BE2C (cell line): ENCODE data around the gene DYSF. TPM values are rescaled to one million over a fixed set of nuclear protein-coding genes. Genes with fewer than 3 reads are reported as not detected.
"Not testable (repeated sequence)": the region's sequence is repeated elsewhere in the genome, so short reads cannot be mapped to it uniquely, and the experiment has no call there.

ENCODE experiments used
- DNase-seq: peaks from one replicate; pipeline ENCODE4 v3.0.0-alpha.2; 2020
- H3K27me3 ChIP-seq: fragments of 250-450 bp; sonication (Bioruptor Pico); 2 replicates; pipeline ENCODE4 v1.5.1; 2020; ENCODE audit warnings: mild to moderate bottlenecking
- H3K36me3 ChIP-seq: fragments of 250-450 bp; sonication (Bioruptor Pico); 2 replicates; pipeline ENCODE4 v1.5.1; 2020; ENCODE audit warnings: mild to moderate bottlenecking
- H3K4me1 ChIP-seq: fragments of 250-450 bp; sonication (Bioruptor Pico); 2 replicates; pipeline ENCODE4 v1.5.1; 2020
- H3K4me3 ChIP-seq: 2 replicates; pipeline ENCODE4 v1.5.1; 2011; ENCODE audit warnings: low read depth, low read length
- H3K9me3 ChIP-seq: fragments of 250-450 bp; sonication (Bioruptor Pico); 2 replicates; pipeline ENCODE4 v1.5.1; 2020
- polyA plus RNA-seq: library from polyadenylated mRNA; unstranded; fragments of >200 nt; gene quantifications from one replicate; pipeline ENCODE4 v1.2.1, GENCODE V29; 2012; ENCODE audit warnings: low read depth, missing spikeins; ENCODE audit not compliant: insufficient read length, insufficient read depth
- TF ChIP-seq, protein P1 (sequence below): IDR thresholded peaks from 2 replicates; pipeline ENCODE4 v1.5.1; 2012; ENCODE audit warnings: mild to moderate bottlenecking, low read depth, low read length

Gene DYSF
- 0.14 TPM for polyA plus RNA-seq

DNA sequence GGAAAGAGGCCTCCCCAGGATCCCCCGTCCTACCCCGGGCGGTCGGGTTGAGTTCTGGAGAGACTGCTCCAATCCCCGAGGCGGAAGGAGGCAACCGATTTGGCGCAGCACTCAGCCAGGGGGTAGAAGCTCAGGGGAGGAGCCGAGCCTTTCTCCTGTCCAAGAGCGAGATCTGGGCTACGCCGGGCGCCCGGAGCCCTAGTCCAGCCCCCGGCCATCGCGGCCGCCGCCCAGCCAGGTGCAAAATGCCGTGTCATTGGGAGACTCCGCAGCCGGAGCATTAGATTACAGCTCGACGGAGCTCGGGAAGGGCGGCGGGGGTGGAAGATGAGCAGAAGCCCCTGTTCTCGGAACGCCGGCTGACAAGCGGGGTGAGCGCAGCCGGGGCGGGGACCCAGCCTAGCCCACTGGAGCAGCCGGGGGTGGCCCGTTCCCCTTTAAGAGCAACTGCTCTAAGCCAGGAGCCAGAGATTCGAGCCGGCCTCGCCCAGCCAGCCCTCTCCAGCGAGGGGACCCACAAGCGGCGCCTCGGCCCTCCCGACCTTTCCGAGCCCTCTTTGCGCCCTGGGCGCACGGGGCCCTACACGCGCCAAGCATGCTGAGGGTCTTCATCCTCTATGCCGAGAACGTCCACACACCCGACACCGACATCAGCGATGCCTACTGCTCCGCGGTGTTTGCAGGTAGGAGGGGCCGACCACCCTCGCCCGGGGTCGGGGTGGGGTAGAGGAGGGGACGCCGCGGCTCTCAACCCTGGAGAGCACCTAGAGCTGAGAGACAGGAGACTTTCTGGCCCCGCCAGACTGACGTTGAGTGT lies at the start of gene DYSF:
TSS of gene DYSF (plus strand) at position 158 of the 817 bp plus-strand sequence.
- H3K4me3 ChIP-seq: peak within 1 kb of the TSS; percentile 45
- no peaks in the 10 kb centered on the region for H3K27me3 ChIP-seq
- no peaks in the 10 kb centered on the region for H3K36me3 ChIP-seq
- no peaks in the 10 kb centered on the region for H3K4me1 ChIP-seq
- H3K9me3 ChIP-seq: no peaks in the 10 kb centered on the region
- TF ChIP-seq, protein P1, sequence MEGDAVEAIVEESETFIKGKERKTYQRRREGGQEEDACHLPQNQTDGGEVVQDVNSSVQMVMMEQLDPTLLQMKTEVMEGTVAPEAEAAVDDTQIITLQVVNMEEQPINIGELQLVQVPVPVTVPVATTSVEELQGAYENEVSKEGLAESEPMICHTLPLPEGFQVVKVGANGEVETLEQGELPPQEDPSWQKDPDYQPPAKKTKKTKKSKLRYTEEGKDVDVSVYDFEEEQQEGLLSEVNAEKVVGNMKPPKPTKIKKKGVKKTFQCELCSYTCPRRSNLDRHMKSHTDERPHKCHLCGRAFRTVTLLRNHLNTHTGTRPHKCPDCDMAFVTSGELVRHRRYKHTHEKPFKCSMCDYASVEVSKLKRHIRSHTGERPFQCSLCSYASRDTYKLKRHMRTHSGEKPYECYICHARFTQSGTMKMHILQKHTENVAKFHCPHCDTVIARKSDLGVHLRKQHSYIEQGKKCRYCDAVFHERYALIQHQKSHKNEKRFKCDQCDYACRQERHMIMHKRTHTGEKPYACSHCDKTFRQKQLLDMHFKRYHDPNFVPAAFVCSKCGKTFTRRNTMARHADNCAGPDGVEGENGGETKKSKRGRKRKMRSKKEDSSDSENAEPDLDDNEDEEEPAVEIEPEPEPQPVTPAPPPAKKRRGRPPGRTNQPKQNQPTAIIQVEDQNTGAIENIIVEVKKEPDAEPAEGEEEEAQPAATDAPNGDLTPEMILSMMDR: no peak
- DNase-seq: peak; percentile 31

DNA sequence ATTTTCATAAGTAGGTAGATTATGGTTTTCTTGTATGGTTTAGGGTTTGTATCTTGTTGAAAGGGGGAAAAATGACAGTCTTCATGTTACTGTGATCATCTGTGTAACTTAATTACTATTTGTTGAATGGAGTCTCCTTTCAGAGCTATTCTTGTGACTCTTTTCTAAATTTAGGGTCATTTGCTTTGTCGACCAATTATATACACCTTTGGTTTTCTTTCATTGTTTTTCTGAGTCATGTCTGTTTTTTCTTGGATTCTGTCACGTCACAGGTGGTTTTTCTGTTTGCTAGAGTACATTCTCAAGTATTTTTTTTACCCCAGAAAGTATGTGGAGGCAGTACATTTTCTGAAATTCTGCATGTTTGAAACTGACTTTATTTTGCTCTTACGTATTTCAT lies 43.8 kb upstream of the DYSF start:
- no peaks in the 10 kb centered on the region for H3K9me3 ChIP-seq
- H3K27me3 ChIP-seq: no peaks in the 10 kb centered on the region
- TF ChIP-seq, protein P1: no peak
- no peaks in the 10 kb centered on the region for H3K4me1 ChIP-seq
- no peak overlapping the region for H3K4me3 ChIP-seq
- H3K36me3 ChIP-seq: no peaks in the 10 kb centered on the region
- DNase-seq: no peak

DNA sequence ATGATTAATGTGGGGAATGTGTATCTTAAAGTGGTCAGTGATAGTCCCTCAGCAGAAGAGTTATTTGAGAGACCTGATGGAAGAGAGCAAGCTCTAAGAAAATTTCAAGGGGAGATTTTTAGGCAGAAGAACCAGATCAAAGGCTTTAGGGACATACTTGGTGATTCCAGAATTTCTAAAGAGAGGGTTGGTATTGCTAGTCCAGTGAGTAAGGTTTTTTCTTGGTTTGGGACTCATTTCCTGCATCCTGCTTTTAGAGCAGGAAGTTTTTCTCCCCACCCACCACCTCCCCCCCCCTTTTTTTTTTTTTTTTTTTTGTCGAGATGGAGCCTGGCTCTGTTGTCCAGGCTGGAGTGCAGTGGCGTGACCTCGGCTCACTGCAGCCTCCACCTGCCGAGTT lies 42.7 kb upstream of the DYSF start:
- Histone ChIP-seq H3K27me3 (no peaks in the 10 kb centered on the region), H3K4me3 (no peak overlapping the region), H3K4me1 (no peaks in the 10 kb centered on the region), H3K9me3 (no peaks in the 10 kb centered on the region), H3K36me3 (no peaks in the 10 kb centered on the region)
- DNase-seq: no peak
- TF ChIP-seq, protein P1: no peak

DNA sequence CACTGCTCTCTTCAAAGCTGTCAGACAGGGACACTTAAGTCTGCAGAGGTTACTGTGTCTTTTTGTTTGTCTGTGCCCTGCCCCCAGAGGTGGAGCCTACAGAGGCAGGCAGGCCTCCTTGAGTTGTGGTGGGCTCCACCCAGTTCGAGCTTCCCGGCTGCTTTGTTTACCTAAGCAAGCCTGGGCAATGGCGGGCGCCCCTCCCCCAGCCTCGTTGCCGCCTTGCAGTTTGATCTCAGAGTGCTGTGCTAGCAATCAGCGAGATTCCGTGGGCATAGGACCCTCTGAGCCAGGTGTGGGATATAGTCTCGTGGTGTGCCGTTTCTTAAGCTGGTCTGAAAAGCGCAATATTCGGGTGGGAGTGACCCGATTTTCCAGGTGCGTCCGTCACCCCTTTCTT lies 36.5 kb upstream of the DYSF start:
- H3K4me3 ChIP-seq, H3K36me3 ChIP-seq, H3K4me1 ChIP-seq, H3K27me3 ChIP-seq, DNase-seq, H3K9me3 ChIP-seq: not testable (repeated sequence)

DNA sequence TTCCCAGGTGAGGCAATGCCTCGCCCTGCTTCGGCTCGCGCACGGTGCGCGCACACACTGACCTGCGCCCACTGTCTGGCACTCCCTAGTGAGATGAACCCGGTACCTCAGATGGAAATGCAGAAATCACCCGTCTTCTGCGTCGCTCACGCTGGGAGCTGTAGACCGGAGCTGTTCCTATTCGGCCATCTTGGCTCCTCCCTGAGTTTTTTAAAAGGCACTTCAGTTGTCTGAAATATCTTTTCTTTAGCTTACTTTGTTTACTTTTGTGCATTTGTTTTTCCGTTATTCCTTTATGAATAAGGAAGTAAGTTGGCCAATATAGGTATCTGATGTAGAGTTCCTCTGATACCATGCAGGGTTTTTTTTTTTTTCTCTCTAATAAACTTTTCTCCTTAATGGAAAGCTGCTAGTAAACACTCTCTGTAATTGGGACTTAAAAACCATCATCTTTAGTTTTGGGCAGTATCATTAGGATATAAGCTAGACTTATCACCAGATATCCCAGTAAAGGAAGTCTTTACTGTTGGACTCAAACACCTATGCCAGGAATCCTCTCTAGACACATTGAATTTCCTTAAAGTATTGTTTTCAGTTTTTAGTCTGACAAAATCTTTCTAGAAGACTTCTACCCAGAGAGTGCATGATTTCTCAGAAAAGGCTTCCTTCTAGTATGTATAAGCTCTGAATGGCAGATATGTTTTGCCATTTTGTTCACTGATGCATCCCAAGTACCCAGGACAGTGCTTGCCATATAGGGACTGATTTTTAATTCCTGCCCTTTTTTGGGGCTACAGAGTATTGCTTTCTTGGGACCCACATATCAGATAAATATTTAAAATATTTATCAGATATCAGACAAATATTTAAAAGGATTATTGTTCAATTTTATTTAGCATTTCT lies 35.8 kb upstream of the DYSF start:
- Histone ChIP-seq H3K4me3 (peak overlapping the region; percentile 49), H3K9me3 (no peaks in the 10 kb centered on the region), H3K27me3 (no peaks in the 10 kb centered on the region), H3K36me3 (no peaks in the 10 kb centered on the region), H3K4me1 (no peaks in the 10 kb centered on the region)
- TF ChIP-seq, protein P1: no peak
- DNase-seq: no peak

DNA sequence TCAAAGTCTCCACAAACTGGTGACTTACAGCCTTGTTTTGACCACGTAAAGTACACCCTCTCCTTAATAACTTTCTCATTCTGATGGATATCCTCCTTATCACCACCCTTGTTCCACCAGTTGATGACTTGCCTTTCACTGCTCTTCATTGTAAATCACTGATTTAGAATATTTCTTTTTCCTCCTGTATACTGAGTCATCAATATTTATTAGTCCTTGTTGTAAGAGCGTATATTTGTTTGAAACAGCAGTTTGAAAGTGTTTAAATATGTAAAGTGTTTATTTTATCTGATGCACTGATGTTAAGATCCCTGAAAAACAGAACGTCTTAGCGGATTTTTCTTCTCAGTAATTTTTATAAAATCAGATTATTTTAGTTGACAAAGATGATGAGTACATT lies 34.2 kb upstream of the DYSF start:
- no peaks in the 10 kb centered on the region for H3K36me3 ChIP-seq

More for the DNA sequence above, 34.2 kb upstream of the DYSF start:
- Histone ChIP-seq H3K4me1 (no peaks in the 10 kb centered on the region), H3K9me3 (no peaks in the 10 kb centered on the region), H3K4me3 (no peak overlapping the region), H3K27me3 (no peaks in the 10 kb centered on the region)
- DNase-seq: no peak
- TF ChIP-seq, protein P1: no peak
